Heart right ventricle (tissue), 16 donors: Measurements from ENCODE around the gene EVC. TPM values are rescaled to one million over a fixed set of nuclear protein-coding genes. Genes with fewer than 3 reads are reported as not detected.

ENCODE experiments used
- ATAC-seq, 8 donors: fragments of 200-7000 bp; cut with Tn5 transposase; one replicate each; pipeline ENCODE4 v1.9.1; 2020; ENCODE audit warnings: mild to moderate bottlenecking in 8 of 8, moderate library complexity in 8 of 8, moderate number of reproducible peaks in 1 of 8
- DNase-seq, 2 donors: peaks; one replicate each; pipeline ENCODE4 v3.0.0-alpha.2; 2020
- H3K27ac ChIP-seq, 10 donors: fragments of 200-600 bp; sonication (generic) in 2 of 10; one replicate each; pipeline versions ENCODE4 v1.5.0 to v1.8.0; 2020 to 2022; ENCODE audit warnings: mild to moderate bottlenecking in 3 of 10
- H3K27me3 ChIP-seq, 7 donors: fragments of 200-600 bp; one replicate each; pipeline ENCODE4 v1.8.0; 2021 to 2022; ENCODE audit warnings: mild to moderate bottlenecking in 2 of 7
- H3K36me3 ChIP-seq, 9 donors: fragments of 200-600 bp; sonication (generic) in 1 of 9; one replicate each; pipeline versions ENCODE4 v1.5.0 to v1.8.0; 2020 to 2022; ENCODE audit warnings: mild to moderate bottlenecking in 2 of 9
- H3K4me1 ChIP-seq, 9 donors: fragments of 200-600 bp; sonication (generic) in 1 of 9; one replicate each; pipeline versions ENCODE4 v1.5.0 to v1.8.0; 2020 to 2022; ENCODE audit warnings: mild to moderate bottlenecking in 4 of 9
- H3K4me3 ChIP-seq, 10 donors: fragments of 200-600 bp; sonication (generic) in 2 of 10; one replicate each; pipeline versions ENCODE4 v1.5.0 to v1.8.0; 2020 to 2022; ENCODE audit warnings: mild to moderate bottlenecking in 7 of 10, moderate library complexity in 2 of 10
- H3K9me3 ChIP-seq, 11 donors: fragments of 200-600 bp in 10 of 11; sonication (generic) in 2 of 11; one replicate each; pipeline versions ENCODE4 v1.5.0 to v1.8.0; 2013 to 2022; ENCODE audit warnings: mild to moderate bottlenecking in 2 of 11, control low read depth in 1 of 11, moderate library complexity in 1 of 11
- WGBS, 2 donors: extraction: QIAGEN DNeasy Blood & Tissue Kit; methylation state at CpG; one replicate each; pipeline ENCODE4 v1.1.7; 2013; ENCODE audit warnings: inconsistent platforms in 1 of 2; 5-methylcytosine and 5-hydroxymethylcytosine counted together
- intact Hi-C, 10 donors: fragments of 100-400 bp; cut with DNase I; formaldehyde crosslinking; loops; one replicate each; pipeline versions ENCODE4 v1.11.1 to v1.14.2; 2022
- polyA plus RNA-seq, 2 donors: library from polyadenylated mRNA; stranded (reverse); fragments of 200-250 nt; gene quantifications; one replicate each; pipeline ENCODE4 v1.2.3, GENCODE V29; 2013
- total RNA-seq, 10 donors: library from RNA; stranded (reverse); fragmentation: NEBNext Ultra II Directional in 3 of 10; extraction: Animal tissue kit (Norgen Biotek cat#: 25700) in 3 of 10; gene quantifications; one replicate each; pipeline versions ENCODE4 v1.2.1 to v1.2.4, GENCODE V29; 2021 to 2023
- TF ChIP-seq, protein P1 (sequence below), 9 donors: fragments of 200-600 bp; sonication (generic) in 2 of 9; IDR thresholded peaks; one replicate each; pipeline versions ENCODE4 v1.5.0 to v1.8.0; 2021 to 2022; ENCODE audit warnings: antibody characterized with exemption in 9 of 9, mild to moderate bottlenecking in 5 of 9, moderate library complexity in 1 of 9
- donor health status: Arrhythmogenic right ventricular cardiomyopathy.
- donor health status: ischemic (EF 13 %, LVEDD 7.1; RV severe dilation, severe dysfunction).
- donor health status: healthy with polysubstance abuse.
- donor health status: DM: no; HTN: yes; CAD: no.
- donor health status: DM: no; HTN: no; CAD: no.
- donor health status: ischemic (EF 25% LVEDD 6.9; RV normal size, moderate dysfunction).
- donor health status: ischemic (EF 25% LVEDD 5.7; RV mildly dilated, moderate dysfunction).
- donor health status: healthy.
- donor health status: DM: yes; HTN: yes; CAD: no.
- donor health status: Ischemic cardiomyopathy.
- donor health status: ischemic (EF 35%, LVEDD 5.7; RV mildly dilated, moderate dysfunction).
- donor health status: nonischemic (EF 11% LVEDD 7.7; RV severe dilation, severe dysfunction).
- donor health status: DM: yes; HTN: yes; CAD: no.
- donor health status: PGD.
- donor health status: ischemic (EF 29% LVEDD 5.4; RV normal size, mild dysfunction).
- donor health status: nonischemic (EF 23%, LVEDD 6.1; RV moderate dilation, normal function).

The EVC gene
- total and polyA plus RNA-seq, 12 donors: 0.97 to 7.5 (median 4.8) TPM

DNA sequence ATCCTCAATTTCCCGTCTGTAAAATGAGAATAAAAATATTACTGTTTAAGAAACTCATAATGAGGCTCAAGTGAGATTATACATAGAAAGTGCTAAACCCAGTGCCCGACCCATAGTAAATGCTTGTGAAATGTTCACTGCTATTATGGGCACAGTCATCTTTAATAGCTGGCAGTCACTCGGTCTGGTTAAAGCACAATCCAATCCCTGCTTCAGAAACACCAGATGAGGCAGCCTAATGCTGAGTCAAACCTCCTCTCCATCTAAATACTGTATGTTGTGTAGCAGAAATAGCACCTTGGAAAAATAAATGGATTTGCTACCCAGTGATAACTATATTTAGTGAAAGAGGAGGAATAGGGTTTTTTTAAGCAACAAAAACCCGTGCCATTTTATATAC is 17.1 kb upstream of the EVC start:
- no peak for ATAC-seq
- 87 to 89% methylated on average over 4 of the region's 4 CpGs for WGBS, 2 donors
- Histone ChIP-seq H3K4me3 (no peak overlapping the region), H3K9me3 (no peaks in the 10 kb centered on the region), H3K27ac (no peak overlapping the region), H3K36me3 (peaks cover 0 to 50% (median 0%) of the 10 kb centered on the region in 9 donors), H3K27me3 (no peaks in the 10 kb centered on the region), H3K4me1 (no peaks in the 10 kb centered on the region)
- TF ChIP-seq, protein P1, sequence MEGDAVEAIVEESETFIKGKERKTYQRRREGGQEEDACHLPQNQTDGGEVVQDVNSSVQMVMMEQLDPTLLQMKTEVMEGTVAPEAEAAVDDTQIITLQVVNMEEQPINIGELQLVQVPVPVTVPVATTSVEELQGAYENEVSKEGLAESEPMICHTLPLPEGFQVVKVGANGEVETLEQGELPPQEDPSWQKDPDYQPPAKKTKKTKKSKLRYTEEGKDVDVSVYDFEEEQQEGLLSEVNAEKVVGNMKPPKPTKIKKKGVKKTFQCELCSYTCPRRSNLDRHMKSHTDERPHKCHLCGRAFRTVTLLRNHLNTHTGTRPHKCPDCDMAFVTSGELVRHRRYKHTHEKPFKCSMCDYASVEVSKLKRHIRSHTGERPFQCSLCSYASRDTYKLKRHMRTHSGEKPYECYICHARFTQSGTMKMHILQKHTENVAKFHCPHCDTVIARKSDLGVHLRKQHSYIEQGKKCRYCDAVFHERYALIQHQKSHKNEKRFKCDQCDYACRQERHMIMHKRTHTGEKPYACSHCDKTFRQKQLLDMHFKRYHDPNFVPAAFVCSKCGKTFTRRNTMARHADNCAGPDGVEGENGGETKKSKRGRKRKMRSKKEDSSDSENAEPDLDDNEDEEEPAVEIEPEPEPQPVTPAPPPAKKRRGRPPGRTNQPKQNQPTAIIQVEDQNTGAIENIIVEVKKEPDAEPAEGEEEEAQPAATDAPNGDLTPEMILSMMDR (IDR thresholded peaks at IDR 0.05): no peak
- intact Hi-C loops: no loop called here
- no peak for DNase-seq

DNA sequence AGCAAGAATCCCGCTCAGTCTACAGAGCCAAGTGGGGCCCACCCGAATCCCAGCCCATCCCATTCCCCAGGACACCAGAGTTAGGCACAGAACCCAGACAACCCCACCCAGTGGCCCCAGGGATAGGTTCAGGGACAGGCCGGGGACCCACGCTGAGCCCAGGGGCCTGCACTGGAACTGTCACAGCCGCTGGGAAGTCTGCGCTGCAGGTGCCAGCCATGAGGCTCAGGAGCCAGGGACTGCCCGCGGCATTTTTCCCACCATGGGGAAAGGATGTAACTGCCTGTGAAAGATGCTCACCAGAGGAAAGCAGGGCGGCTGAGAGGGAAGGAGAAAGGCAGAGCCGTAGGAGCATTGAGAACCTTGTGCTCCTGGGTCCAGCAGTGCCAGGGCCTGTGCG is 14.7 kb upstream of the EVC start:
- no peak for ATAC-seq
- TF ChIP-seq, protein P1 (IDR thresholded peaks at IDR 0.05): no peak
- no peaks in the 10 kb centered on the region for H3K9me3 ChIP-seq
- no peak overlapping the region for H3K27ac ChIP-seq
- H3K4me3 ChIP-seq: no peak overlapping the region
- peaks cover 0 to 33% (median 0%) of the 10 kb centered on the region in 9 donors for H3K36me3 ChIP-seq
- H3K4me1 ChIP-seq: peaks cover 0 to 6% (median 0%) of the 10 kb centered on the region in 9 donors
- DNase-seq: no peak
- intact Hi-C loops: no loop called here
- H3K27me3 ChIP-seq: no peaks in the 10 kb centered on the region
- WGBS, 2 donors: 92 to 95% methylated on average over 11 of the region's 11 CpGs

DNA sequence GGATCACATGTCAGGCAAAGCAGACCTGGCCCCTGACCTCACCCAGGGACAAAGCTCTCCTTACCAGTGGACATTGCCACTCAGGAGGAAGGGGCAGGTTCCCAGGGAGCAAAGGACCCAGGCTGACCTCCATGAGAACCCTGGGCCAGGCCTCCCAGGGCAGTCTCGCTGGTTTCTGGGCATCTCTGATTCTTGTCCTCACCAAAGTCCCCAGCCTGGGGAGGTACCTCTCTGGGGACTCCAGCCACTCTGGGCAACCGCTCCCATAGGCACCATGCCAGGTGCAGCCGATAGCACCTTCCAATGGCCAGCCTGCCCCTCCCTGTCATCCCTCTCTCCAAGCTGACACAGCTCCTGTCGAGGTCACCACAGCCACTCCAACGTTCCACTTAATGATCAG is 10.5 kb upstream of the EVC start:
- peaks cover 0 to 6% (median 0%) of the 10 kb centered on the region in 9 donors for H3K4me1 ChIP-seq
- DNase-seq: no peak
- no peak overlapping the region for H3K4me3 ChIP-seq
- TF ChIP-seq, protein P1 (IDR thresholded peaks at IDR 0.05): no peak
- ATAC-seq: no peak
- H3K36me3 ChIP-seq: peaks cover 0 to 5% (median 0%) of the 10 kb centered on the region in 9 donors
- no peaks in the 10 kb centered on the region for H3K27me3 ChIP-seq
- no peaks in the 10 kb centered on the region for H3K9me3 ChIP-seq
- WGBS, 2 donors: 56 to 72% methylated on average over 5 of the region's 5 CpGs
- no peak overlapping the region for H3K27ac ChIP-seq
- intact Hi-C loops: no loop called here

DNA sequence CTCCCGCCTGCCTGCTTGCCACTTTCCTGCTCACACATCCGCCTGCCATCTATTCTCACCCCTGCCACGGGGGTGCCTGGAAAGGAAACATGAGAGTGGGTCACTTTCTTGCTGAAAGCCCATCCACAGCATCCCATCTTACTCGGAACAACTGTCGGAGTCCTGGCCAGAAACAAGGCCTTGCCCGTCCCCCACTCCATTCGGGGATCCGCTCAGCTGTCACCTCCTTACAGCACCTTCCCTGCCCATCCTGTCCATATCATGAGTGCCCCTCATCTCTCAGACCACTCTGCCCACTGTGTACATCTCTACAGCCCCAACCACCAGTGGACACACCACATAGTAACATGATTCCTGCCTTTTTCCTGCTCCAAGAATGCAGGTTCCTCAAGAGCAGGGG is 9.0 kb upstream of the EVC start:
- no peak overlapping the region for H3K4me3 ChIP-seq
- no peak overlapping the region for H3K27ac ChIP-seq
- TF ChIP-seq, protein P1 (IDR thresholded peaks at IDR 0.05): no peak
- no peaks in the 10 kb centered on the region for H3K9me3 ChIP-seq
- H3K4me1 ChIP-seq: peaks cover 0 to 12% (median 4%) of the 10 kb centered on the region in 9 donors
- H3K27me3 ChIP-seq: peaks cover 0 to 4% (median 0%) of the 10 kb centered on the region in 7 donors
- no peak for ATAC-seq
- intact Hi-C loops: no loop called here
- 92 to 94% methylated on average over 8 of the region's 8 CpGs for WGBS, 2 donors
- no peak for DNase-seq
- peaks cover 0 to 5% (median 0%) of the 10 kb centered on the region in 9 donors for H3K36me3 ChIP-seq
